Caco-2 (cell line): ENCODE results near the gene SBF1. TPM values are rescaled to one million over a fixed set of nuclear protein-coding genes. Genes with fewer than 3 reads are reported as not detected.

ENCODE experiments used
- BruUV-seq: library from RNA; stranded (reverse); fragments of 400-500 nt; replicated peaks from 2 replicates; lab custom pipeline; 2021; lab: Mats Ljungman, UMichigan
- CTCF ChIA-PET: fragments of 300-600 bp; sonication (Branson Sonifier 250); formaldehyde crosslinking; loops from one replicate; lab custom pipeline; 2022; ENCODE audit warnings: antibody characterized with exemption; lab: Charles Lee
- POLR2A ChIA-PET: fragments of 300-600 bp; sonication (Branson Sonifier 250); formaldehyde crosslinking; loops from one replicate; lab custom pipeline; 2022; ENCODE audit warnings: antibody characterized with exemption; lab: Charles Lee
- DNase-seq, 2 experiments: peaks; one replicate each; pipeline versions ENCODE4 v3.0.0 to v3.0.0-alpha.2; 2020 to 2022
- H3K27me3 ChIP-seq: replicated peaks from 2 replicates; pipeline ENCODE4 v1.6.0; 2011; ENCODE audit warnings: low read length; ENCODE audit not compliant: control insufficient read depth, insufficient read depth
- H3K36me3 ChIP-seq: 2 replicates; pipeline ENCODE4 v1.5.1; 2011; ENCODE audit warnings: low read length; ENCODE audit not compliant: control insufficient read depth, insufficient read depth
- H3K4me1 ChIP-seq: fragments of 250-450 bp; sonication (Bioruptor Pico); 2 replicates; pipeline ENCODE4 v1.5.1; 2020; ENCODE audit warnings: mild to moderate bottlenecking
- H3K4me3 ChIP-seq: 2 replicates; pipeline ENCODE4 v1.5.1; 2011; ENCODE audit warnings: low read depth, mild to moderate bottlenecking, control low read depth, low read length
- H3K9me3 ChIP-seq: fragments of 250-450 bp; sonication (Bioruptor Pico); 2 replicates; pipeline ENCODE4 v1.5.1; 2020; ENCODE audit warnings: mild to moderate bottlenecking, moderate library complexity
- H3K27ac Mint-ChIP-seq: one replicate; pipeline ENCODE4 v1.8.0; 2022; ENCODE audit warnings: mixed read lengths; ENCODE audit not compliant: unreplicated experiment
- H3K27me3 Mint-ChIP-seq: one replicate; pipeline ENCODE4 v1.8.0; 2022; ENCODE audit warnings: mixed read lengths; ENCODE audit not compliant: insufficient read depth, unreplicated experiment
- H3K36me3 Mint-ChIP-seq: one replicate; pipeline ENCODE4 v1.8.0; 2022; ENCODE audit warnings: mild to moderate bottlenecking, mixed read lengths; ENCODE audit not compliant: insufficient read depth, unreplicated experiment
- H3K4me1 Mint-ChIP-seq: one replicate; pipeline ENCODE4 v1.8.0; 2022; ENCODE audit warnings: low read depth, mixed read lengths; ENCODE audit not compliant: unreplicated experiment
- H3K4me3 Mint-ChIP-seq: one replicate; pipeline ENCODE4 v1.8.0; 2022; ENCODE audit warnings: mild to moderate bottlenecking, moderate library complexity, mixed read lengths; ENCODE audit not compliant: unreplicated experiment
- H3K9me3 Mint-ChIP-seq: one replicate; pipeline ENCODE4 v1.8.0; 2022; ENCODE audit warnings: mixed read lengths; ENCODE audit not compliant: unreplicated experiment
- intact Hi-C: fragments of 100-400 bp; cut with micrococcal nuclease; formaldehyde crosslinking; loops from one replicate; pipeline ENCODE4 v1.10.0; 2022; ENCODE audit not compliant: unreplicated experiment
- total RNA-seq: library from RNA; stranded (reverse); gene quantifications from 2 replicates; pipeline ENCODE4 v1.2.3, GENCODE V29; 2022
- TF ChIP-seq, protein P1 (sequence below), 2 experiments: fragments of 200-600 bp in 1 of 2; IDR thresholded peaks; 1 replicate in 1 of 2; 2 replicates in 1 of 2; pipeline versions ENCODE4 v1.5.1 to v1.8.0; 2011 to 2022; ENCODE audit warnings: antibody characterized with exemption in 1 of 2, control low read depth in 1 of 2, inconsistent platforms in 1 of 2, low read depth in 1 of 2, low read length in 1 of 2, mild to moderate bottlenecking in 1 of 2, moderate library complexity in 1 of 2; ENCODE audit not compliant: insufficient read depth in 1 of 2, severe bottlenecking in 1 of 2, unreplicated experiment in 1 of 2

The SBF1 gene
- total RNA-seq, 1 experiment from 2014 or later: 82.8 TPM

DNA sequence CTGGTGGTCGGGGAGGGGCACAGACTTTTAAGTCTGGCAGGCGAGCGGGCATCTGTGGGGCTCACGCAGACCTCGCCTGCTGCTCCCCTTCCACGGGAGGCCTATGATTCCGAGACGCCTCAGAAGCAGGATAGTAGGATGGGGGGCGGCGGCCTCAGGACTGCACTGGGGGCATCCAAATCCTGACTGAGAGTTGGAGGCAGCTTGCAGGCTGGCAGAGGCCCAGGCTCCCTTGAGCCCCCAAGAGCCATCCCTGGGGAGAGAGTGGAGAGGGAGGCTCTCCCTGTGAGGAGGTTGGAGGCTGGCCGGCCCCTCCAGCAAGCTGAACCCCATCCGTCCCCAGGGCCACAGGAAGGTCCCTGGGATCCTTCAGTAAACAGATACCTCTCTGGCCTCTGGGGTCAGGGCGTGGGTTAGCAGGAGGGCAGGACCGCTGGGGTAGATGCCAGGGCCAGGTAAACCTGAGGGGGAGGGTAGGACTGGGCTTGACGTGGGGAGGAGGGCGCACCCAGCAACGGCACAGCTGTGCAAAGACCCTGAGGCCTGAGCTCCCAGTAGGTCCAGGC lies 33.3 kb downstream of the SBF1 start:
- Histone ChIP-seq H3K4me3 (no peak overlapping the region), H3K27me3 (no peaks in the 10 kb centered on the region), H3K4me1 (no peaks in the 10 kb centered on the region), H3K36me3 (no peaks in the 10 kb centered on the region), H3K9me3 (no peaks in the 10 kb centered on the region)
- Mint-ChIP-seq H3K27ac (peak overlapping the region; percentile 69), H3K9me3 (no peaks in the 10 kb centered on the region), H3K4me1 (no peaks in the 10 kb centered on the region), H3K4me3 (no peak overlapping the region), H3K27me3 (no peaks in the 10 kb centered on the region), H3K36me3 (peaks cover 63% of the 10 kb centered on the region)
- no TSS peak for BruUV-seq
- ChIA-PET CTCF (no interaction called here), POLR2A (no interaction called here)
- TF ChIP-seq, protein P1, sequence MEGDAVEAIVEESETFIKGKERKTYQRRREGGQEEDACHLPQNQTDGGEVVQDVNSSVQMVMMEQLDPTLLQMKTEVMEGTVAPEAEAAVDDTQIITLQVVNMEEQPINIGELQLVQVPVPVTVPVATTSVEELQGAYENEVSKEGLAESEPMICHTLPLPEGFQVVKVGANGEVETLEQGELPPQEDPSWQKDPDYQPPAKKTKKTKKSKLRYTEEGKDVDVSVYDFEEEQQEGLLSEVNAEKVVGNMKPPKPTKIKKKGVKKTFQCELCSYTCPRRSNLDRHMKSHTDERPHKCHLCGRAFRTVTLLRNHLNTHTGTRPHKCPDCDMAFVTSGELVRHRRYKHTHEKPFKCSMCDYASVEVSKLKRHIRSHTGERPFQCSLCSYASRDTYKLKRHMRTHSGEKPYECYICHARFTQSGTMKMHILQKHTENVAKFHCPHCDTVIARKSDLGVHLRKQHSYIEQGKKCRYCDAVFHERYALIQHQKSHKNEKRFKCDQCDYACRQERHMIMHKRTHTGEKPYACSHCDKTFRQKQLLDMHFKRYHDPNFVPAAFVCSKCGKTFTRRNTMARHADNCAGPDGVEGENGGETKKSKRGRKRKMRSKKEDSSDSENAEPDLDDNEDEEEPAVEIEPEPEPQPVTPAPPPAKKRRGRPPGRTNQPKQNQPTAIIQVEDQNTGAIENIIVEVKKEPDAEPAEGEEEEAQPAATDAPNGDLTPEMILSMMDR (IDR thresholded peaks at IDR 0.05; ENCODE audit: insufficient read depth in 1 of 2, low read depth in 1 of 2, low read length in 1 of 2, severe bottlenecking in 1 of 2, unreplicated experiment in 1 of 2): no peak
- intact Hi-C loops: no loop called here
- DNase-seq: no peak

DNA sequence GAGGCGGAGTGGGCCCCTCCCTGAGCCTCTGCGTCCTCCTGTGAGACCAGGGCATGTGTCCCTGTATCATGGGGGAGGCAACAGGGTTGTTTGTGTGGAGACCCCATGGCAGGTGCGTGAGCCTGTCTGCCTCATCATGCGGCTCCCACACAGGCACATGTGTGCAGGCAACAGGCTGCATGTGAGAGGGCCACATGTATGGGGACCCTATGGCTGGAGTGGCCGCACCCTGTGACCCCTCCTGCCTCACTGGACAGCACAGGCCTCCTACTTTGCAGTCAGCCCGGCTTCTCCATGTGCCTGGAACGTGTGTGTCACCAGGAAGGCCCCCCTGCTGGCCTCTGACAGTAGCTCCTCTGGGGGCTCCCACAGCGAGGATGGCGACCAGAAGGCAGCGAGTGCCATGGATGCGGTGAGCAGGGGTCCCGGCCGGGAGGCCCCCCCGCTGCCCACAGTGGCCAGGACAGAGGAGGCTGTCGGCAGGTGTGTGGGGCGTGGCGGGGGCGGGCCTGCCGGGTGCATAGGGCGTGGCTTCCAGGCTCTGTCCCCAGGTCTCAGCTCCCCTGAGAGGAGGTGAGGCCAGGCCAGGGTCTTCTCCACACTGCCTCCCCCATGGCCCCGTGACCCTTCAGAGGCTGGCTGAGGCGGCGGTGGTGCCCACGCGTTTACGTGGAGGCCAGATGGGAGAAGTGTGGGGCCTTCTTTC lies 34.1 kb downstream of the SBF1 start:
- Histone ChIP-seq H3K36me3 (no peaks in the 10 kb centered on the region), H3K4me1 (no peaks in the 10 kb centered on the region), H3K27me3 (no peaks in the 10 kb centered on the region), H3K4me3 (no peak overlapping the region), H3K9me3 (no peaks in the 10 kb centered on the region)
- Mint-ChIP-seq H3K4me3 (no peak overlapping the region), H3K9me3 (no peaks in the 10 kb centered on the region), H3K27me3 (no peaks in the 10 kb centered on the region), H3K27ac (no peak overlapping the region), H3K36me3 (peaks cover 56% of the 10 kb centered on the region), H3K4me1 (no peaks in the 10 kb centered on the region)
- intact Hi-C loops: no loop called here
- TF ChIP-seq, protein P1 (IDR thresholded peaks at IDR 0.05; ENCODE audit: insufficient read depth in 1 of 2, low read depth in 1 of 2, low read length in 1 of 2, severe bottlenecking in 1 of 2, unreplicated experiment in 1 of 2): no peak
- ChIA-PET POLR2A (no interaction called here), CTCF (no interaction called here)
- no TSS peak for BruUV-seq
- DNase-seq: no peak

DNA sequence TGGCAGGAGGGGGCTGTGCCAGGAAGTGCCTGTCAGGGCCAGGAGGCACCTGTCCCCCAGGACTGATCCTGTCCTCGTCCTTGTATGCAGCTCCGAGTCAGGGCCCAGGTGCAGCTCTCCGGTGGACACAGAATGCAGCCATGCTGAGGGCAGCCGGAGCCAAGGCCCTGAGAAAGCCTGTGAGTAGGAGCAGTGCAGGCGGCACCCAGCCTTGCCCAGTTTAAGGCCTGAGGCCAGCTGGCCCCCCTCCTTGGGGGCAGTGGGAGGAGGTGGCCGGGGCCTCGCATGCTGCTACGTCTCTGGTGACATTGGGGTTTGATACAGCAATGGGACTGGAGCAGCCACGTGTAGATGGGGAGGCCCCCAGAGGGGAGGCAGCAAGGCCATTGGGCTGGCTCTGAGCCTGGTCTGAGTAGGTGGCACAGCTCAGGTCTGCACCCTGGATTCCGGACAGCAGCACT lies 34.9 kb downstream of the SBF1 start:
- Mint-ChIP-seq H3K4me3 (no peak overlapping the region), H3K4me1 (no peaks in the 10 kb centered on the region), H3K27ac (no peak overlapping the region), H3K36me3 (peaks cover 55% of the 10 kb centered on the region), H3K9me3 (no peaks in the 10 kb centered on the region), H3K27me3 (no peaks in the 10 kb centered on the region)
- ChIA-PET POLR2A (interaction anchor here (0.6 kb wide), 1 partner anchor 168 kb away, joined by 5 read pairs; no protein-coding TSS in a partner anchor), CTCF (no interaction called here)
- Histone ChIP-seq H3K36me3 (no peaks in the 10 kb centered on the region), H3K4me3 (no peak overlapping the region), H3K27me3 (no peaks in the 10 kb centered on the region), H3K4me1 (no peaks in the 10 kb centered on the region), H3K9me3 (no peaks in the 10 kb centered on the region)
- intact Hi-C loops: no loop called here
- DNase-seq: no peak
- TF ChIP-seq, protein P1 (IDR thresholded peaks at IDR 0.05; ENCODE audit: insufficient read depth in 1 of 2, low read depth in 1 of 2, low read length in 1 of 2, severe bottlenecking in 1 of 2, unreplicated experiment in 1 of 2): no peak
- BruUV-seq: no TSS peak
